ENCODE measurements around the gene PIGQ.

DNA sequence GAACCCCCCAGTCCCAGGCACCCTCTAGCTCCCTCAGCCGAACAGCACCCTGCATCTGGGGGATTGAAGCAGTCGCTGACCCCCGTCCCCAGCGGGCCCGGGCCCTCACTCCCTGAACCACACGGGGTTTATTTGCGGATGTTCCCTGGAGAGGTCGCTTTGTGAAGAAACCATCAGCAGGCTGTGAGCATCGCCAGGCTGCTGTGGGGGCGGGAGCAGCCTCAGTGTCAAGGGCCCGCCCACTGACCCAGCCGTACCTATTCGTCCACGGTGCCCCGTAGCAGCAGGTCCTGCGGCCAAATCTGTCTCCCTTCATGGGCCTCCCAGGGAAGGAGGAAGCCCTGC lies 13.7 kb downstream of the PIGQ start:
- TF ChIP-seq, protein P1, sequence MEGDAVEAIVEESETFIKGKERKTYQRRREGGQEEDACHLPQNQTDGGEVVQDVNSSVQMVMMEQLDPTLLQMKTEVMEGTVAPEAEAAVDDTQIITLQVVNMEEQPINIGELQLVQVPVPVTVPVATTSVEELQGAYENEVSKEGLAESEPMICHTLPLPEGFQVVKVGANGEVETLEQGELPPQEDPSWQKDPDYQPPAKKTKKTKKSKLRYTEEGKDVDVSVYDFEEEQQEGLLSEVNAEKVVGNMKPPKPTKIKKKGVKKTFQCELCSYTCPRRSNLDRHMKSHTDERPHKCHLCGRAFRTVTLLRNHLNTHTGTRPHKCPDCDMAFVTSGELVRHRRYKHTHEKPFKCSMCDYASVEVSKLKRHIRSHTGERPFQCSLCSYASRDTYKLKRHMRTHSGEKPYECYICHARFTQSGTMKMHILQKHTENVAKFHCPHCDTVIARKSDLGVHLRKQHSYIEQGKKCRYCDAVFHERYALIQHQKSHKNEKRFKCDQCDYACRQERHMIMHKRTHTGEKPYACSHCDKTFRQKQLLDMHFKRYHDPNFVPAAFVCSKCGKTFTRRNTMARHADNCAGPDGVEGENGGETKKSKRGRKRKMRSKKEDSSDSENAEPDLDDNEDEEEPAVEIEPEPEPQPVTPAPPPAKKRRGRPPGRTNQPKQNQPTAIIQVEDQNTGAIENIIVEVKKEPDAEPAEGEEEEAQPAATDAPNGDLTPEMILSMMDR (IDR thresholded peaks at IDR 0.05): no peak
- TF ChIP-seq ZSCAN20 (CRISPR knock-in tag; IDR thresholded peaks at IDR 0.05) (no peak), TP53 (CRISPR knock-in tag; IDR thresholded peaks at IDR 0.05) (no peak), EP300 (IDR thresholded peaks at IDR 0.05) (no peak), POLR2A (IDR thresholded peaks at IDR 0.05; ENCODE audit: low read length) (no peak), ZFP36 (IDR thresholded peaks at IDR 0.05; ENCODE audit: borderline replicate concordance, partially characterized antibody) (no peak)
